ENCODE data around the gene TTC34.

- TF ChIP-seq ELF1 (IDR thresholded peaks at IDR 0.05; ENCODE audit: borderline replicate concordance, low read depth): no peak
- no peak for TF ChIP-seq CTCF (IDR thresholded peaks at IDR 0.05 in 2 of 3, conservative IDR thresholded peaks at IDR 0.05 in 1 of 3; ENCODE audit: borderline replicate concordance in 1 of 3, insufficient read depth in 1 of 3, low read depth in 2 of 3, low read length in 2 of 3)
- no peak for TF ChIP-seq POLR2A (IDR thresholded peaks at IDR 0.05; ENCODE audit: borderline replicate concordance, extremely low read depth, insufficient read depth, insufficient read length)
- TF ChIP-seq ZBTB33 (IDR thresholded peaks at IDR 0.05; ENCODE audit: extremely low read depth, insufficient replicate concordance, low read length): no peak
- TF ChIP-seq CBX3 (IDR thresholded peaks at IDR 0.05; ENCODE audit: low read depth): no peak
- no peak for TF ChIP-seq RAD21 (IDR thresholded peaks at IDR 0.05; ENCODE audit: low read depth)
- no peak for TF ChIP-seq POLR2AphosphoS5 (IDR thresholded peaks at IDR 0.05; ENCODE audit: low read depth, low read length)
These were observed 36.3 kb upstream of the TTC34 start for GRCh38 chr1:2837823-2838222.
